ENCODE results near the gene MB. TPM values are rescaled to one million over a fixed set of nuclear protein-coding genes. Genes with fewer than 3 reads are reported as not detected.

The MB gene
- total RNA-seq, 1 experiment from 2014 or later: 1.5 TPM

- POLR2A ChIA-PET: no interaction called here
- Histone ChIP-seq H3K4me3 (replicated peaks in 1 of 2; ENCODE audit: low read depth in 1 of 2, low read length in 2 of 2) (no peak overlapping the region), H3K27me3 (ENCODE audit: insufficient read depth, low read length) (no peaks in the 10 kb centered on the region), H3K9ac (ENCODE audit: low read length) (no peak overlapping the region), H4K20me1 (ENCODE audit: insufficient read depth) (no peaks in the 10 kb centered on the region), H3K79me2 (ENCODE audit: insufficient read depth, low read length) (no peaks in the 10 kb centered on the region), H3K4me2 (ENCODE audit: low read length) (no peak overlapping the region), H3K4me1 (ENCODE audit: control insufficient read depth in 1 of 2, insufficient read depth in 2 of 2, low read length in 2 of 2) (no peaks in the 10 kb centered on the region), H3K36me3 (ENCODE audit: control insufficient read depth in 1 of 2, insufficient read depth in 2 of 2, low read length in 2 of 2) (no peaks in the 10 kb centered on the region), H3K9me3 (ENCODE audit: control insufficient read depth in 1 of 2, insufficient read depth in 1 of 2, low read depth in 1 of 2, low read length in 2 of 2) (peaks cover 2 to 6% of the 10 kb centered on the region in 2 experiments; a peak in 1 of 4 replicates), H2AFZ (ENCODE audit: low read depth, low read length, poor library complexity, severe bottlenecking) (no peak overlapping the region), H3K27ac (ENCODE audit: low read depth, low read length) (no peak overlapping the region), H3K9me2 (ENCODE audit: insufficient read depth) (no peaks in the 10 kb centered on the region)
- intact Hi-C loops (cut with micrococcal nuclease): no loop called here
- no TSS peak for BruUV-seq (replicated peaks)
- RAD21 ChIA-PET (ENCODE audit: low non-redundant PET in 1 of 2, low total read pairs in 2 of 2, uncharacterized antibody in 2 of 2, unreplicated experiment in 2 of 2): no interaction called here
- no peak for TF ChIP-seq CEBPB (IDR thresholded peaks at IDR 0.05; ENCODE audit: low read depth)
- ATAC-seq (no peak), DNase-seq (ENCODE audit: low read depth, low spot score) (no peak)
- CTCF ChIA-PET: interaction anchor here (1.4 kb wide), 1 partner anchor 401 kb away, joined by 3 read pairs; no protein-coding TSS in a partner anchor
Measured at GRCh38 chr22:35664955-35665587, 47.9 kb upstream of the MB start.

GRCh38 chr22:35663371-35663770 lies 46.2 kb upstream of the MB start:
- no peaks in the 10 kb centered on the region for H3K36me3 ChIP-seq (ENCODE audit: control insufficient read depth in 1 of 2, insufficient read depth in 2 of 2, low read length in 2 of 2)
- TF ChIP-seq ZNF274 (IDR thresholded peaks at IDR 0.05; ENCODE audit: low read depth, low read length) (no peak), CBX3 (IDR thresholded peaks at IDR 0.05; ENCODE audit: low read depth) (no peak), JUND (IDR thresholded peaks at IDR 0.05) (no peak), YY1 (IDR thresholded peaks at IDR 0.05; ENCODE audit: extremely low read depth, insufficient replicate concordance, low read depth, low read length) (no peak), MAX (IDR thresholded peaks at IDR 0.05) (no peak)
- H3K4me1 ChIP-seq (ENCODE audit: control insufficient read depth in 1 of 2, insufficient read depth in 2 of 2, low read length in 2 of 2): no peaks in the 10 kb centered on the region
- H3K9ac ChIP-seq (ENCODE audit: low read length): no peak overlapping the region
- H2AFZ ChIP-seq (ENCODE audit: low read depth, low read length, poor library complexity, severe bottlenecking): no peak overlapping the region
- H3K9me2 ChIP-seq (ENCODE audit: insufficient read depth): no peaks in the 10 kb centered on the region
- DNase-seq (ENCODE audit: low read depth, low spot score) (no peak), ATAC-seq (no peak)
- ChIA-PET CTCF (interaction anchor here (1.3 kb wide), 1 partner anchor 32 kb away, joined by 4 read pairs; no protein-coding TSS in a partner anchor), RAD21 (ENCODE audit: low non-redundant PET in 1 of 2, low total read pairs in 2 of 2, uncharacterized antibody in 2 of 2, unreplicated experiment in 2 of 2) (no interaction called here), POLR2A (interaction anchor here (1.1 kb wide), 1 partner anchor 36 kb away, joined by 3 read pairs; no protein-coding TSS in a partner anchor)
- H3K79me2 ChIP-seq (ENCODE audit: insufficient read depth, low read length): no peaks in the 10 kb centered on the region
- H3K4me2 ChIP-seq (ENCODE audit: low read length): no peak overlapping the region
- no peak overlapping the region for H3K4me3 ChIP-seq (replicated peaks in 1 of 2; ENCODE audit: low read depth in 1 of 2, low read length in 2 of 2)
- intact Hi-C loops (cut with micrococcal nuclease): no loop called here
- no peak overlapping the region for H3K27ac ChIP-seq (ENCODE audit: low read depth, low read length)
- peaks cover 2 to 6% of the 10 kb centered on the region in 2 experiments; a peak in 1 of 4 replicates for H3K9me3 ChIP-seq (ENCODE audit: control insufficient read depth in 1 of 2, insufficient read depth in 1 of 2, low read depth in 1 of 2, low read length in 2 of 2)
- BruUV-seq (replicated peaks): no TSS peak
- no peaks in the 10 kb centered on the region for H3K27me3 ChIP-seq (ENCODE audit: insufficient read depth, low read length)
- no peaks in the 10 kb centered on the region for H4K20me1 ChIP-seq (ENCODE audit: insufficient read depth)
